ENCODE results near the gene TKT.
"Not testable (repeated sequence)": the region's sequence is repeated elsewhere in the genome, so short reads cannot be mapped to it uniquely, and the experiment has no call there.

TKT gene

DNA sequence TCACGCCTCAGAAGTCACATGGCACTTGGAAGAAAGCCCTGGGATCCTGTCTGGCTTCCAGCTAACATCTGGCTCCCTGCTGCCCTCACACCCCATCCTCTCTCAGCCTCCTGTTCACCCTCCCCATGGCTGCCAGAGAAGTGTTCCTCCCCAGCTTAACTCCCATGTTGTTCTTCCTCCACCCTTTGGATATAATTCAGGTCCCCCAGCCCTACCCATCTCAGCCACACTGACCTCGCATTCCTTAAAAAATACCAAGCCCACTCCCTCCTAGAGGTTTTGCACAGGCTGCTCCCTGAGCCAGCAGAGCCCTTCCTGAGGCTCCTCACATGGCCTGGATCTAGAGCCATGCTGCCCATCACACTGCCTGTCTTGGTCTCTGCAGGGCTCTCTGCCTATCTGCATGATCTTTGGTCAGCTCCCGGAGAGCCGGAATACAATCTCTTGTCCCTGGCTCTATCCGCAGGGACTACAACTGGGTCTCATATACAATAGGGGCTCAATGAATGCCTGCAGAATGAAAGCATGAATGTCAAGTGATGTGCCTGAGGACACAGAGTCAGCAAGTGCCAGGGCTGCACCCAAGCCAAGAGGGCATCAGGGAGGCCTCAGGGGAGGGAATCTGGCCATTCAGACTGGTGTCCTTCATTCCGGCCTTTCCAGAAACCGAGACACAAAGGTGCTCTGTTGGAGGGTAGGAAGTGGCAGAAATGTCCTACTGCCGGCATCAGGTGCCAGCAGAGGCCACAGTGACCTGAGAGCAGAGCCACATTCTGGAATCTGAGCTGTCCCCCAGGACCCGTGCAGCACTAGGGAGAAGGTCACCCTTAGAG, 3.8 kb upstream of the TKT start:
- no peak for DNase-seq

DNA sequence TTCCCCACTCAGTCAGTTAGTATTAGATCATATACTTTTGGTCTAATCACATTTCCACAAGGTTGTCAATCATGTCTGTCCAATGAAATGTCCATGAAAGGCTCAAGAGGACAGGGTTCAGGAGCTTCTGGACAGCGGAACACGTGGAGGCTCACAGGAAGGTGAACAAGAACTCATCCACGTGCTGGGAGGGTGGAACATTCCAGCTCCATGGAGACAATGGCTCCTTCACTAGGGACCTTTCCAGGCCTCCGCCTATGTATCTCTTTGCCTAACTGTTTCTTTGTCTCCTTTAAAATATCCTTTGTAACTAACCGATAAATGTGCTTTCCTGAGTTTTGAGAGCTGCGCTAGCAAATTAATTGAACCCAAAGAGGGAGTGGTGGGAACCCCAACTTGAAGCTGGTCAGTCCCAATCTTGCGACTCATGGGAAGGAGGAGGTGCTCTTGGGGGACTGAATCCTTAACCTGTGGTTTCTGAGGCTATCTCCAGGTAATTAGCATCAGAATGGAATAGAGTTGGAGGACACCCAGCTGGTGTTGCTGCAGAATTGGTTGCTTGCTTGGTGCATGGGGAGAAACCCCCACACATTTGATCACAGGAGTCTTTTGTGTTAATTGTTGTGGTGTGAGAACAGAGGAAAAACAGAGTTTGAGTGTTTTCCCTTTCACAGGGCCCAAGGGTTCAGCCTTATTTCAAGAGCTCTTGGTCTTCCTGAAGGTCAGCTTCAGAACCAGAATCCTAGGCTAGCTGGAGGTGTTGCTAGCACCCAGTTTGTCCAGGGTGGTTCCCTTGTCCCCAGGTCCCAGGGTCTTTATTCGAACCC, 3.0 kb upstream of the TKT start:
- DNase-seq: no peak

DNA sequence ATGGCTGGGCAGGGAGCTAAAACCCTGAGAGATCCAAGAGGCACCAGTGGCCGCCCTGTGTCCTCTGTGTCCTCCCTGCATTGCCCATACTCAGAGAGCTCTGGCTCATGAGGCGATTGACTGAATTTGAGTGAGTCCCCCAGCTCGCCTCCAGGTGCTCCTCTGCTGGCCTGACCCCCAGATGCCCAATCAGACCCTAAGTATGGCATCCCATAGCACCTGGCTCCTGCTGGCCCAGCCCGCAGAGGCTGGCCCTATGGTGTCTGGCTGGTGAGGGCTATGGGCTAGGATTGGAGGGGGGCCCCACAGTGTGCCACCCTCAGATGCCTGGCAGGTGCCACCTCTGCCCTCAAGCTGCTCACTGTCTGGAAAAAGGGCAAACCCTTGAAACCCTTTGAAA, 1.6 kb upstream of the TKT start:
- no peak for DNase-seq

DNA sequence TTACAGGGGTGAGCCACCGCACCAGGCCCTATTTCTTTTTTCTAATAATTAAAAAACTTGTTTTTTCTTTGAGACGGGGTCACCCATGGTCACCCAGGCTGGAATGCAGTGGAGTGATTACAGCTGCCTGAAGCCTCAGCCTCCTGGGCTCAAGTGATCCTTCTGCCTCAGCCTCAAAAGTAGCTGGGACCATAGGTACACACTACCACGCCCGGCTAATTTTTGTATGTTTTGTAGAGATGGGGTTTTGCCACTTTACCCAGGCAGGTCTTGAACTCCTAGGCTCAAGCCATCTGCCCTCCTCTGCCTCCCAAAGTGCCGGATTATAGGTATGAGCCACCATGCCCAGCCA, 858 bp upstream of the TKT start:
- no peak for DNase-seq

- no peak for DNase-seq
Measured at GRCh38 chr3:53255423-53255774, 423 bp downstream of the TKT start.

GRCh38 chr3:53254509-53255422, 1.1 kb downstream of the TKT start:
- DNase-seq: no peak

DNA sequence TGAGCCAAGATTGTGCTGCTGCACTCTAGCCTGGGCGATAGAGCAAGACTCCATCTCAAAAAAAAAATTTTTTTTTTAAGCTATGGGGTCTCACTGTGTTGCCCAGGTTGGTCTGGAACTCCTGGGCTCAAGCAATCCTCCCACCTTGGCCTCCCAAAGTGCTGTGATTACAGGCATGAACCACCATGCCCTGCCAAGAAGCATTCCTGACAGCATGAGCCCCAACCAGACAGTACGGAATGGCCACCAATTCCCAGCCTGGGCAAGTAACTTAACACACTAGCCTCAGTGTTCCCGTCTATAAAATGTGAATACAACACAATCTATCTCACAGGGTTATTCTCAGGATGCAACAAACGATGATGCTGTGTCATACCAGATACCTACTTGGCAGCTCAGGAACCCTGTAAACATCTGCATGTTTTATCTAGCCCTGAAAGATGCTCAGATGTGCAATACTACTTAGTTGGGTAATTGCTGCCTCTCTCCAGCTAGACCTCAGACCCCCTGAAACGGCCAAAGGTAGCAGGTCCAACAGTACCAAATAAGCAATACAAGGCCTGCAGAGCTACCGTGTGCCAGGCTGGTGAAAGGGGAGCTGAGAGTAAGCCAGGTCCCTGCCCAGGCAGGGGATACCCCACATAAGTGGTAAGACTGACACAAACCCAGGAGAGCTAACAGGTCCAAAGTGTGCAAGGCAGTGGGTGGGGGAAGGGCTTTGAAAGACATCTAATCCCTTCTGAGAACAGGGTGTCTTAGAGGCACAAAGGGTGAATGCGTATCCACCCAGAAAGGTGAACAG, 1.9 kb downstream of the TKT start:
- no peak for DNase-seq

DNA sequence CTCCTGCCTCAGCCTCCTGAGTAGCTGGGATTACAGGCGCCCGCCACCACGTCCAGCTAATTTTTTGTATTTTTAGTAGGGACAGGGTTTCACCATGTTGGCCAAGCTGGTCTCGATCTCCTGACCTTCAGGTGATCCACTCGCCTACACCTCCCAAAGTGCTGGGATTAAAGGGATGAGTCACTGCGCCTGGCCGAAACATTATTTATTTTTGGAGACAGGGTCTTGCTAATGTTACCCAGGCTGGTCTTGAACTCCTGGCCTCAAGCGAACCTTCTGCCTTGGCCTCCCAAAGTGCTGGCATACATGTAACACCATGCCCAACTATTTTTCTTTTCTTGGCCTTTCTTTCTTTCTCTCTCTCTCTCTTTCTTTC, 2.9 kb downstream of the TKT start:
- not testable (repeated sequence) for DNase-seq

DNA sequence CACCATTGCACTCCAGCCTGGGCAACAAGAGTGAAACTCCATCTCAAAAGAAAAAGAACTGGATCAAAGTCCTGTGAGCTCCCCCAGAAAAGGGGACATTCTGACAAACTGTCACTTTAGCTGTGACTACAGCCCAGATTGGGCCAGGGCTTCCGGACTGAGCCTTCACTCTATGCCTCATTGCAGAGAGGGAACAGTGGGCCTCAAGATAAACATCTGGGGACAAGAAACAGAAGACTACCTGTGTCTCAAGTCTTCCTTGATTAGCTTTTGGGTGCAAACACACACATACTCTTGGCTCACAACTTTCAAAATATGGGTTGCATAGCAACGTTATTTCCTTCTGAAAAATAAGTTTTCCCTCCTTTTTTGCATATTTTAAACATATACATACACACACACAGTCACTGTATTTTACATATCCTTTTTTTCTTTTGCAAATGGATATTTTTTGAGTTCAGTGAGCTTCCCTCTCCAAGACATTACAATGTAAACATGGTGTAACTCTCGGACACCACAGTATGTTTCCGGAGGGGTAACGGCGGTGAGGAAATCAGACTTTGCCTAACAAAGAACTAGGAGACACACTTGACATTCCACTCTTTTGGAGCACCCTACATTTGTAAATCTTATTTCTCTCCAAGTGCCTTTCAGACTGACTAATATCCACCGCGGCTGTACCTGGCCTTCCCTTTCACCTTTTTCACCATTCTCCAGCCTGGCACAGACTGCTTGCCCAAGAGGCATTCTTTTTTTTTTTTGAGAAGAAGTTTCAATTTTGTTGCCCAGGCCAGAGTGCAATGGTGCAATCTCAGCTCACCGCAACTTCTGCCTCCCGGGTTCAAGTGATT, 3.5 kb downstream of the TKT start:
- DNase-seq: no peak

- DNase-seq: no peak
Measured at GRCh38 chr3:53250881-53251605, 4.8 kb downstream of the TKT start.

DNA sequence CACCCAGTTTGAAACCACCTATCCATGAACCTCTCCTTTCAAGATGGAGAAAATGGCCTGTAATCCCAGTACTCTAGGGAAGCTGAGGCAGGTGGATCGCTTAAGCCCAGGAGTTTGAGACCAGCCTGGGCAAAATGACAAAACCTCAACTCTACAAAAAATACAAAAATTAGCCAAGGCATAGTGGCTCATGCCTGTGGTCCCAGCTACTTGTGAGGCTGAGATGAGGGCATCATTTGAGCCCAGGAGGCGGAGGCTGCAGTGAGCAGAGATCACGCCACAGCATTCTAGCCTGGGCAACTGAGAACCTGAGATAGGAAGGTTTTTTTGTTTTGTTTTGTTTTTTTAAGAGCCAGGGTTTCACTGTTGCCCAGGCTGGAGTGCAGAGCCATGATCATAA, 5.4 kb downstream of the TKT start:
- DNase-seq: no peak

GRCh38 chr3:53248161-53248560, 7.7 kb downstream of the TKT start:
- DNase-seq: no peak

GRCh38 chr3:53247619-53248018, 8.2 kb downstream of the TKT start:
- no peak for DNase-seq

- DNase-seq: no peak
Measured at GRCh38 chr3:53244271-53244670, 11.6 kb downstream of the TKT start.

- no peak for DNase-seq
Measured at GRCh38 chr3:53243785-53244184, 12.0 kb downstream of the TKT start.

GRCh38 chr3:53243165-53243564, 12.7 kb downstream of the TKT start:
- DNase-seq: no peak

- DNase-seq: no peak
Measured at GRCh38 chr3:53242642-53243041, 13.2 kb downstream of the TKT start.

DNA sequence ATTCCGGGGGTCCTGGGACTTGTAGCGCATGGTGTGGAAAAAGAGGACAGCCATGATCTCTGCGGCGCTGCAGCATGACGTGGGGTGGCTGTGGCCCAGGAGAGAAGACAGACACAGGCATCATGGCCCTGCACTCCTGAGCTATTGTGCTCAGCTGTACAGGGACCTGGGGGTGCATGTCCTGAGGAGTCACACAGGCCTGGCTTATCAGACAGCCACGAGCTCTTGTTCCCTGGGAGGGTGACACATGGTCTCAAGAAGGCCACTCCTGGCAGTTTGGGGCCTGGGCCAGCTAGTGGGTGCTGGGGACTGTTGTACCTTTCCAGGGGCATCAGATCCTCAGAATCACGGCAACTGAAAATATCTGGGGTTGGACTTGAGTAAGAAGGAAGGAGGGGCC, 13.7 kb downstream of the TKT start:
- no peak for DNase-seq

DNA sequence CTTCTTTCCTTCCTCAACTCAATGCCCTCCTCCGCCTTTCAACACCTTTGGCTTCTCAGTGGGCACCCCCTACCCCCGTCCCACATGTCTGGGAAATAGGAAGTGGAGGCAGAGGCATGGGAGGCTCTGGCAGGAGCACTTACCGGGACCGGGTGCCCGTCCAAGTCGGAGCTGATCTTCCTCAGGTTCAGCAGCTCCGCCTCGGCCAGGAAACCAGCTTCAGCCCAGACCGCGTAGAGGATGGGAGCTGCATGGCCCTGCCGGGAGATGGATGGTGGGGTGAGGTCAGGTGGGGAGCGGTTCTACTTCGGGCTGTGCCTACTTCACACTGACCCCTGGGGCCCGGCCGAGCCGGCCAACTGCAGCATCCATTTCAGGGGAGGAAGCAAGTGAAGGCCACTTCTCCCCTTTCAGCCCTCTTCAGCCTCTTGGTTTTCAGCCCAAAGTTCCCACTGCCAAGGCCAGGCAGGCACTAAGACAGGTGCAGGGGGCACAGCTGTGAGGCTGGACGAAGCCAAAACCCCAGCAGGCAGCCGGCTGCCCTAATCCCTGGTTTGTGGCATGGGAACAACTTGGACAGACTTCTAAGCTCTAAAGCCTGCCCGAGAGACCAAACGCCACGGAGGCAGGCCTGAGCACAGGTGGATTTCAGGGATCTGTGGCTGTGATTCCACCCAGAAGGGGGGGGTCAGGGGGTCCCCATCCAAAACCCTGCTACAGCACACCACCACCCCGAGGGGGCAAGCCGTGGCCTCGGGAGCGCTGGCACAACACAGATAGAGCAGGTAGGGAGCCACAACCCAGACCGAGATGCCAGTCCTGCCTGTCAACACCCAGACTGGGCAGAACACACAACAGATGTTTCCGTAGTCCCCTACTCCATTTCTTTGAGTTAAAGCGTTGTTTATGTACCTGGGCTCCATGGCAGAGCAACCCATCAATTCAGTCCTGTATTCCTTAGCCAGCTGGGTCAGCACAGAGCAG, 14.5 kb downstream of the TKT start:
- no peak for DNase-seq

- DNase-seq: no peak
Measured at GRCh38 chr3:53239800-53240199, 16.0 kb downstream of the TKT start.
